Renal cortex interstitium (tissue), 15 donors: Measurements from ENCODE around the gene CRHR2. TPM values are rescaled to one million over a fixed set of nuclear protein-coding genes. Genes with fewer than 3 reads are reported as not detected.
"Not testable (repeated sequence)": the region's sequence is repeated elsewhere in the genome, so short reads cannot be mapped to it uniquely, and the experiment has no call there.

Experiments used
- DNase-seq, 11 donors: peaks; one replicate each; pipeline ENCODE4 v3.0.0-alpha.2; 2013; ENCODE audit warnings: low read depth in 9 of 11, low spot score in 4 of 11; ENCODE audit errors: extremely low read depth in 1 of 11
- long read RNA-seq, 16 experiments: transcript quantifications; one replicate each; lab custom pipeline, GENCODE V29; 2026
- polyA plus RNA-seq, 3 donors: library from polyadenylated mRNA; unstranded; fragments of 120-200 nt; gene quantifications; one replicate each; pipeline ENCODE4 v1.2.1, GENCODE V29; 2013; ENCODE audit not compliant: insufficient read length in 3 of 3

CRHR2 gene
- under 1 TPM in 2 of 3 donors, not detected in 1; 0.13 to 0.20 TPM for polyA plus RNA-seq
- long read RNA-seq, donor 1, result 0 reads
- long read RNA-seq, donor 2, result 0 reads
- long read RNA-seq, donor 3, result 0 reads
- long read RNA-seq, donor 4, result 0 reads
- long read RNA-seq, donor 5, result 0 reads
- long read RNA-seq, donor 6, result 0 reads
- long read RNA-seq, donor 7, result 0 reads
- long read RNA-seq, donor 8, result 0 reads
- long read RNA-seq, donor 9, result 0 reads
- long read RNA-seq, donor 10, result 0 reads
- long read RNA-seq, donor 11, result 0 reads
- long read RNA-seq, donor 12, result 0 reads
- long read RNA-seq, donor 13, result 0 reads
- long read RNA-seq, donor 14, result 0 reads
- long read RNA-seq, donor 15, result 0 reads
- long read RNA-seq, donor 16, result 0 reads

DNA sequence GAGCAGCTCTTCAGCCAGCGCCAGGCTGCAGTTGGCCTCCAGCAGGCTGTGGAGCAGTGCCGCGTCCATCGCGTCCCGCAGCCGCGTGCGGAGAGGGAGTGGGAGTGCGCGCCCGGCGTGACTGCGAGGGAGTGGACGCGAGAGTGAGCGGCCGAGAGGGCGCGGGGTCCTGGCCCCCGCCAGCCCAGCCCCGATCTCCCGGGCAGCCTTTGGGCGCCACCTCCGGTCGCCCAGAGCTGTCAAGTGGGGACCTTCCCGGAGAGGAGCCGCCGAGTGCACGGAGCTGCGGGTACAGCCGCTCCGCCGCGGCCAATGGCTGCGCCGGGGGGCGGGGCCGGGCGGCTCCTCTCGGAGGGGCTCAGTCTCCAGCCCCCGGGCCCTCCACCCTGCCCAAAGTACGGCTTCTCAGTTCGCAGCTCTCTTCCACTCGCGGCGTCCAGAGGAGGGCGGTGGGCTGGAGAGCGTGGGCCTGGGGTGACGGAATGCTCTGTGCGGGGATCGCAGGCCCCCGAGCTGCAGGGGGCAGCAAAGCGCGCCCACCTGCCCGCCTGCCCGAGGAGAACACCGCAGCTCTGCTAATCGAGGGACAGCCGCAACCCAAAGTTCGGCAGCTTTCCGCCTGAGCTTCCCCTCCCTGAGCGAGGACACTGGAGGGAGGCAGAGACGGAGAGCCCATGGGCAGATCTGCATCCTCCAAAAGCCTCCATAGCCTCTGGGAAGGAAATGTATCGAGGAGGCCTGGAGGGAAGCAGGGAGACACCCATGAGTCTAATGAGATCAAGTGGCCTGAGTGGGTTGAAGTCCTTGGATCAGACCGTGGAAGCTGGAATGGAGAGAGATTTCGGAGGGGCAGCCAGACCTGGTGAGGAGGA lies at the start of gene CRHR2:
TSS of gene CRHR2 (minus strand) at position 245 of the 872 bp plus-strand sequence. CDS start at position 69, 176 bp downstream.
- DNase-seq, result peak in 1 of 11 donors; percentile 19

GRCh38 chr7:30731581-30731980 lies 49.3 kb upstream of the CRHR2 start:
- no peak for DNase-seq

DNA sequence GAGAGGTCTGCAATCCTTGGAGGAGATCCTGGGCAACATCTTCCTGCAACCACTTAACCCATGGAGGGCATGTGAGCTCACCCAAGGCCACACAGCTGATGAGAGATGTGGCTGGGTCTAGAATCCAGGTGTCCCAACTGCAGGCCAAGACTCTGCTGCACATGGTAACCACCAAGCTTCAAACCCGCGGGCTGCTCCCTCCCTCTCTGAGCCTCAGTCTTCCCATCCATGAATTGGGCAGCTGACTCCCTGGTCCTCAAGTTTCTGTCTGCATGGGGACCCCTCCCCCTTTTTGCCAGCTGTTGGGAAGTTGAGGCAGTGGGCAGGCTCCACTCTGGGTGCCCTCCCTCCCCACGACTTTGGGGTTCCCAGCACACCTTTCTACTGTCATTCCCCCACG lies 48.7 kb upstream of the CRHR2 start:
- DNase-seq, result no peak

DNA sequence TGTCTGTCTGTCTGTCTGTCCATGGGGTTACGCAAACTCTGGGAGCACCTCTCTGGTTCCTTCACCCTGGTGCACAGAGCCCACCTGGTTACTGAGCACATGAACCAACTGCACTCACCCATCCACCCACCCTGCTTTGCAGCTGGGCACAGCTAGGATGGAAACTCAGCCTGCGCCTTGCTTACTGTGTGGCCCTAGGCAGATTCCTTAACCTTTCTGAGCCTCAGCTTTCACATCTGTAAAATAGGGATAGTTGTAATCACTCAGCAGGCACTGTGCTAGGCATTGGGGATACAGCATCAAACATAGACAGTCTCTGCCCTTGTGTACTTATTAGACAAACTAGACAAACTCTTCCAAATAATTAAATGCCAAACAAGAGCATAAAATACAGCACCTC lies 47.8 kb upstream of the CRHR2 start:
- DNase-seq, result no peak

- DNase-seq, result no peak
These were observed 47.4 kb upstream of the CRHR2 start for GRCh38 chr7:30729642-30730041.

DNA sequence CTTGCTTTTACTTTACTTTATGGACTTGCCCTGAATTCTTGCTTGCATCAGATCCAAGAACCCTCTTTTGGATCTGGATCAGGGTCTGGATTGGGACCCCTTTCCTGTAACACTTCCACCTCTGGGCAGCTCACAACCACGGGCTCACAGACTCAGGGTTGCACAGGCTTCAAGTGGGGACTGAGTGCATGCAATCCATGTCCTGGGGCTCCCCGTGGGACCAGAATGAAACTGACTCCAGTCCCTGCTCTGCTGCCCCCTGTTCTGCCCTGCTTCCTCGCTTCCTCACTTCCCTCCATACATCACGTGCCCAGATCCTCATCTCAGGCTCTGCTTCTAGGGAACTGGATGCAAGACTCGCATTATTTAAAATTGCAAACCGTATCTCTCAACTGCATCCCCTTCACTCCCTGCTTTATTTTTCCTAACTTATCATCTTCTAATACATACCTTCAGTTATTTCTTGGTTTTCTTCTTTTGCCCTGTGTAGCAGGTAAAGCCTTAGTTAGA lies 46.4 kb upstream of the CRHR2 start:
- no peak for DNase-seq

DNA sequence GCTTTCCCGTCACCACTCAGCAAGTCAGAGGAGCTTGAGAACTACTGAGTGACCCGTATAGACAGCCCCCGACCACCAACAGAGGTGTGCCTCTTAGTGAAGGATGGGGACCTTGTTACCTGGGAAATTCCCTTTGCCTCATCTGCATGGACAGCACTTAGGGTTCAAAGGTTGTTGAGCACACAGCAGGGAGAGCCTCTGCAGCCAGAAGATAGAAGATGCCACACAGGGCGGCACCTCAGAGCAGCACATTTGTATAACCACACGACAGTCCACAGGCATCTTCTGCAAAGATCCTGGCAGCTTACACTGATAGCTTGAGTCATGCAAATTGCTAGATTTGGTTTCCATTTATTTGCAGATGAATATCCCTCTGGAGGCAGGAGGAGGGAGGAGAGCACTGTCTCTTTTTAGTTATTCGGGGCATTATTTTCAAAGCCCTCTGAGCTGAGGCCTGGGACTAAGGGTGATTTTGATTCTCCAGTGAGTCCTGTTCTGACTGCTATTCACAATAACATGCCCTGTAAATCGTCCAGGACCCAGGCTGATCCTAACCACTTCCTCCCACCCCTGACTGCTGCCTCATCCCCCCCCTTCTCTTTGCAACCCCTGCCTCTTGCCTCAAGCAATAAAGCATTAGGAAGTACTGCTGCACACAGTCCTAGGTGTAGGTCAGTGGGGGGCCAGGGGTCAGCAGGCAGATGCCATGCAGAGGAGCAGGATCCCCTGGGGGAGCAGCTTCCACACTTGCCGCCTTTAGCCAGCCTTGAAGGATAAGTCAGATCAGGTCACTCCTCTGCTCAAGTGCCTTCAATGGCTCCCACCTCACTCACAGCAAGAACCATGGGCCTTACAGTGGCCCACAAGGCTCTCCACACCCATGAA lies 45.0 kb upstream of the CRHR2 start:
- DNase-seq, result no peak

GRCh38 chr7:30726296-30727006 lies 44.2 kb upstream of the CRHR2 start:
- no peak for DNase-seq

DNA sequence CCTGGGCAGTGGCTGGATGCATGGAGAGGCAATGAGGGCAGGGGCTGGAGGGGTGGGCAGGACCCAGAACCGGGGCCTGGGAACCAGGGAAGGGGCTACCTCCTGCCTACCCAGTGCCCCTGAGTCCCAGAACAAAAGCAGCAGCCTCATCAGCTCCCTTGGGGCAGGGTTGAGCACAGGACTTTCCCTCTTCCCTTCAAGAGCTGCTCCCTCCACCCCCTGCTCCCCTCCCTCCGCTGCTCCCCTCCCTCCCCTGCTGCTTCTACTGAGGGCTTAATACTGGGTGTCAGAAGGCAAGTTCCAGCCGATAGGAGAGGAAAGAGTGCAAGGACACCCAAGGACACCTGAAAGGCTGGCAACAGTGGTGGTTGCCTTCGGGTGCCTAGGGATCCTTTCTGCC lies 41.5 kb upstream of the CRHR2 start:
- DNase-seq, result no peak

- no peak for DNase-seq
These were observed 40.4 kb upstream of the CRHR2 start for GRCh38 chr7:30722671-30723070.

GRCh38 chr7:30722187-30722586 lies 39.9 kb upstream of the CRHR2 start:
- no peak for DNase-seq

- DNase-seq, result no peak
These were observed 39.0 kb upstream of the CRHR2 start for GRCh38 chr7:30721211-30721610.

DNA sequence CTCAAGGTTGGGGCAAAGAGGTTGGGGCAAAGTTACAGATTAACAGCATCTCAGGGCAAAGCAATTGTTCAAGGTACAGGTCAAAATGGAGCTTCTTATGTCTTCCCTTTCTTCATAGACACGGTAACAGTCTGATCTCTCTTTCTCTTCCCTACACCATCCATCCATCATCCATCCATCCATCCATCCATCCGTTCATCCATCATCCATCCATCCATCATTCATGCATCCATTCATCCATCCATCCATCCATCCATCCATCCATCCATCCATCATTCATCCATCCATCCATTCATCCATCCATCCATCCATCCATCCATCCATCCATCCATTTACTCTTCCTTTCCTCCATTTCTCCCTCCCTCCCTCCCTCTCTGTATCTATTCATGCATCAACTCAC lies 37.2 kb upstream of the CRHR2 start:
- not testable (repeated sequence) for DNase-seq

DNA sequence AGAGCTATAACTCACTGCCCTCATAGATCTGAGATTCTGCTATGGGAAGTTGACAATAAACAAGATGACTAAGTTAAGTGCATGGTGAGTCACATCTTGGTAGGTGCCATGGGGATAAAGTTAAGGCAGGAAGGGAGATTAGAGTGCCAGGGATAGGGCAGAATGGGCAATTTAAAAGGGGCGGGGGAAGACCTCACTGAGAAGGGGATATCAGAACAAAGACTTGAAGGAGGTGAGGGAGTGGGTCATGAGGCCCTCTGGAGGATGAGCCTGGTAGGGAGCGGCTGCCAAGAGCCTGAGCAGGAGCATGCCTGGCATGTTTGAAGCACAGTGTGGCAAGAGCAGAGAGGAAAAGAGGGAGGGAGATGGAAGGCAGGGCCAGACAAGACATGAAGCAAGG lies 34.9 kb upstream of the CRHR2 start:
- DNase-seq, result no peak

DNA sequence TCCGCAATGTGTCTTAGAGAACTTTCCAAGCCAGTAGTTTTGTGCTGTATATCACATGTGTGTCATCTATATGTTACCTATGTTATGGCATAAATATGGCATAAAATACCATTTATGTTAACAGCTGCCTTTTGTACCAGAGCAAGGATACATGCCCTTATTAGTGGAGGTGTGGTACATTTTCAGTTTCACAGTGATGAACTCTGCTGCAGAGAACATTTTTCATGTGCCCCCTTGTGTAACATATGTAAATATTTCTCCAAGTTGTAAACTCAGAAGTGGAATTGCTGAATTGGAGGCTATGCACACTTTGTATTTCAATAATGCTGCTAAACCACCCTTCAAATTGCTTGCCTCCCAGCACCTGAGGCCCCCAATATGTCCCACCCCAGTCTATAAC lies 31.9 kb upstream of the CRHR2 start:
- DNase-seq, result no peak

DNA sequence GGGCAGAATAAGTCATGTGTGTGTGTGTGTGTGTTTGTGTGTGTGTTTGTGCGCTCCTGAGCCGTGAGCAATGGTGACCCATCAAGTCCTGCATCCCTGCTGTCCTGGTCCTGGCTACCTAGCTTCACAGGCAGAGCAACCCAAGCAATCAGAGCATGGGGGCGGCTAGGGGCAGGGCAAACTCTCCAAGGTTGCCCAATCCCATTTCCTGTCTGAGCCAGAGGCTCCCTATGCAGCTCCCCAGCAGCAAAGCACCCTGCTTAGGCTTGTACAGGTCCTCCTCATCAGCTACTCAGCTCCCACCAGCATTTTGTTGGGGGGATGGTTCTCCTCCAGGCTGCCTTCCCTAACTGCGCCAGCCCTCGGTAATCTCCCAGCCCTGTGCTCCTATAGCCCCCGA lies 31.1 kb upstream of the CRHR2 start:
- DNase-seq, result no peak

GRCh38 chr7:30710669-30711068 lies 28.4 kb upstream of the CRHR2 start:
- no peak for DNase-seq

- no peak for DNase-seq
These were observed 27.3 kb upstream of the CRHR2 start for GRCh38 chr7:30709549-30709948.

- no peak for DNase-seq
These were observed 26.7 kb upstream of the CRHR2 start for GRCh38 chr7:30708983-30709382.
